HepG2 (cell line): ENCODE measurements around the gene TXNDC2. TPM values are rescaled to one million over a fixed set of nuclear protein-coding genes. Genes with fewer than 3 reads are reported as not detected.

Source experiments
- DDIT3 ChIP-seq: sonication (generic); formaldehyde crosslinking; IDR thresholded peaks from 2 replicates; pipeline ENCODE4 v1.4.0; 2020; ENCODE audit warnings: mild to moderate bottlenecking, missing genetic modification reagents
- ELF3 ChIP-seq: IDR thresholded peaks from 2 replicates; pipeline ENCODE4 v1.6.1; 2016; ENCODE audit warnings: missing genetic modification reagents, missing compliant biosample characterization
- HDAC1 ChIP-seq: sonication (generic); formaldehyde crosslinking; IDR thresholded peaks from 2 replicates; pipeline ENCODE4 v1.5.1; 2020; ENCODE audit warnings: mild to moderate bottlenecking, missing genetic modification reagents
- HNF1B ChIP-seq: sonication (generic); formaldehyde crosslinking; IDR thresholded peaks from 2 replicates; pipeline ENCODE4 v1.5.1; 2020; ENCODE audit warnings: mild to moderate bottlenecking, moderate library complexity, missing genetic modification reagents
- HNRNPL ChIP-seq: fragments of 200-400 bp; formaldehyde crosslinking; IDR thresholded peaks from 2 replicates; pipeline ENCODE4 v1.6.1; 2017; ENCODE audit warnings: mild to moderate bottlenecking, low read depth, low read length
- MAX ChIP-seq: IDR thresholded peaks from 2 replicates; pipeline ENCODE4 v1.6.1; 2012; ENCODE audit warnings: inconsistent platforms
- POGK ChIP-seq: sonication (generic); formaldehyde crosslinking; conservative IDR thresholded peaks from 2 replicates; pipeline ENCODE4 v1.8.0; 2022; ENCODE audit warnings: mild to moderate bottlenecking, moderate library complexity, missing genetic modification reagents
- RAD21 ChIP-seq: fragments of 450-650 bp; formaldehyde crosslinking; IDR thresholded peaks from 2 replicates; pipeline ENCODE4 v1.5.0; 2020; ENCODE audit warnings: mild to moderate bottlenecking
- RARG ChIP-seq: sonication (generic); formaldehyde crosslinking; IDR thresholded peaks from 2 replicates; pipeline ENCODE4 v1.4.0; 2020; ENCODE audit warnings: low read depth, mild to moderate bottlenecking, missing genetic modification reagents
- RBM39 ChIP-seq: fragments of 200-400 bp; formaldehyde crosslinking; IDR thresholded peaks from one replicate; pipeline ENCODE4 v1.6.1; 2018; ENCODE audit warnings: antibody characterized with exemption, mild to moderate bottlenecking, low read depth, low read length; ENCODE audit not compliant: poor library complexity, severe bottlenecking
- RELA ChIP-seq: sonication (generic); formaldehyde crosslinking; IDR thresholded peaks from 2 replicates; pipeline ENCODE4 v1.4.0; 2020; ENCODE audit warnings: missing genetic modification reagents
- REXO4 ChIP-seq: sonication (generic); formaldehyde crosslinking; IDR thresholded peaks from 2 replicates; pipeline ENCODE4 v1.8.0; 2022; ENCODE audit warnings: missing genetic modification reagents, mild to moderate bottlenecking, borderline replicate concordance
- SAP130 ChIP-seq: IDR thresholded peaks from 2 replicates; pipeline ENCODE4 v1.6.1; 2016; ENCODE audit warnings: low read depth
- SIN3A ChIP-seq: IDR thresholded peaks from 2 replicates; pipeline ENCODE4 v1.6.1; 2011; ENCODE audit warnings: low read depth, mild to moderate bottlenecking, control low read depth, low read length, borderline replicate concordance
- SRSF9 ChIP-seq: fragments of 200-400 bp; formaldehyde crosslinking; IDR thresholded peaks from 2 replicates; pipeline ENCODE4 v1.6.1; 2018; ENCODE audit warnings: borderline replicate concordance, mild to moderate bottlenecking, low read depth, low read length; ENCODE audit not compliant: insufficient read depth, poor library complexity, severe bottlenecking
- TCF7L2 ChIP-seq: IDR thresholded peaks from 2 replicates; pipeline ENCODE4 v1.6.1; 2011; ENCODE audit warnings: mild to moderate bottlenecking, low read depth, low read length, moderate library complexity
- UBTF ChIP-seq: sonication (generic); formaldehyde crosslinking; IDR thresholded peaks from 2 replicates; pipeline ENCODE4 v1.4.0; 2020; ENCODE audit warnings: mild to moderate bottlenecking, missing genetic modification reagents
- ZBTB44 ChIP-seq: sonication (generic); formaldehyde crosslinking; IDR thresholded peaks from 2 replicates; pipeline ENCODE4 v1.4.0; 2020; ENCODE audit warnings: missing genetic modification reagents
- ZBTB7B ChIP-seq: sonication (generic); formaldehyde crosslinking; IDR thresholded peaks from 2 replicates; pipeline ENCODE4 v1.4.0; 2020; ENCODE audit warnings: missing genetic modification reagents
- ZNF253 ChIP-seq: sonication (generic); formaldehyde crosslinking; IDR thresholded peaks from 2 replicates; pipeline ENCODE4 v1.8.0; 2022; ENCODE audit warnings: mild to moderate bottlenecking, missing genetic modification reagents, borderline replicate concordance
- ZNF776 ChIP-seq: sonication (generic); formaldehyde crosslinking; IDR thresholded peaks from 2 replicates; pipeline ENCODE4 v1.4.0; 2020; ENCODE audit warnings: mild to moderate bottlenecking, missing genetic modification reagents
- polyA plus RNA-seq, 8 experiments: library from polyadenylated mRNA; depleted of rRNA in 3 of 8; stranded (reverse) in 7 of 8; unstranded in 1 of 8; fragments of >200 nt; fragmentation: Illumina TruSeq in 4 of 8; extraction: Trizol in 4 of 8; gene quantifications; 2 replicates each; pipeline versions ENCODE4 v1.2.1 to v1.2.3, GENCODE V29; 2011 to 2016; ENCODE audit warnings: low read depth in 4 of 8, missing spikeins in 1 of 8, mixed read lengths in 1 of 8; ENCODE audit not compliant: insufficient read depth in 1 of 8
- total RNA-seq, 5 experiments: library from RNA; depleted of rRNA; stranded (reverse); fragments of >200 nt; fragmentation: Illumina TruSeq; extraction: Trizol; gene quantifications; 2 replicates each; pipeline ENCODE4 v1.2.3, GENCODE V29; 2016; ENCODE audit warnings: low read depth in 1 of 5

The TXNDC2 gene
- total and polyA plus RNA-seq, 2 of the 13 experiments (the other 11 are each of a cell fraction or from before 2014, with no cell fraction given) = not detected

GRCh38 chr18:9914584-9915290, 29.0 kb downstream of the TXNDC2 start (continued):
- TF ChIP-seq UBTF (peak; percentile 48; the same call in 1 of the 2 replicates), RAD21 (CRISPR knock-in tag) (peak; percentile 46), ELF3 (CRISPR knock-in tag) (no peak), ZBTB44 (CRISPR knock-in tag) (no peak), REXO4 (no peak), HNF1B (CRISPR knock-in tag) (0 out of 2 replicates have a peak, but pooled peaks have one; percentile 36), MAX (peak; percentile 9; the same call in 1 of the 2 replicates), ZNF253 (CRISPR knock-in tag) (no peak), RARG (CRISPR knock-in tag) (no peak), RBM39 (peak; percentile 52), HDAC1 (CRISPR knock-in tag) (peak; percentile 39; the same call in 1 of the 2 replicates), ZBTB7B (CRISPR knock-in tag) (0 out of 2 replicates have a peak, but pooled peaks have one; percentile 24), POGK (CRISPR knock-in tag) (peak; percentile 63; the same call in 1 of the 2 replicates), SIN3A (0 out of 2 replicates have a peak, but pooled peaks have one; percentile 8), SRSF9 (no peak), DDIT3 (CRISPR knock-in tag) (no peak), HNRNPL (peak; percentile 70; the same call in 1 of the 2 replicates), RELA (CRISPR knock-in tag) (no peak), SAP130 (CRISPR knock-in tag) (peak; percentile 73), ZNF776 (CRISPR knock-in tag) (0 out of 2 replicates have a peak, but pooled peaks have one; percentile 0), TCF7L2 (no peak)
